GM12878 (cell line): ENCODE measurements around the gene MPEG1. TPM values are rescaled to one million over a fixed set of nuclear protein-coding genes. Genes with fewer than 3 reads are reported as not detected.

Experiments
- ATAC-seq: fragments of 200-7000 bp; cut with Tn5 transposase; 3 replicates; pipeline ENCODE4 v1.9.1; 2020; ENCODE audit warnings: mild to moderate bottlenecking, moderate library complexity
- BruUV-seq: library from RNA; stranded (reverse); fragments of 400-500 nt; replicated peaks from 2 replicates; lab custom pipeline; 2021; lab: Mats Ljungman, UMichigan
- CTCF ChIA-PET: fragments of 300-600 bp; sonication (Branson Sonifier 250); formaldehyde crosslinking; extraction: SDS; loops from one replicate; lab custom pipeline; 2021; ENCODE audit warnings: inconsistent platforms; lab: Yijun Ruan, JAX
- POLR2A ChIA-PET: fragments of 350-600 bp; formaldehyde crosslinking; extraction: SDS; loops from one replicate; lab custom pipeline; 2021; ENCODE audit warnings: inconsistent platforms; lab: Charles Lee
- RAD21 ChIA-PET: fragments of 300-600 bp; sonication (Branson Sonifier 250); formaldehyde crosslinking; loops from one replicate; lab custom pipeline; 2023; ENCODE audit warnings: antibody characterized with exemption; ENCODE audit not compliant: unreplicated experiment; lab: Charles Lee
- SMC1A ChIA-PET: fragments of 300-600 bp; sonication (Branson Sonifier 250); formaldehyde crosslinking; loops from one replicate; lab custom pipeline; 2023; ENCODE audit not compliant: unreplicated experiment, uncharacterized antibody; lab: Charles Lee
- DNase-seq: peaks from one replicate; pipeline ENCODE4 v3.0.0-alpha.2; 2011; ENCODE audit warnings: low read depth, low spot score
- FAIRE-seq: peaks from 3 replicates; lab custom pipeline; 2011; peaks lifted over from hg19 to GRCh38; lab: Jason Lieb, UNC
- H2AFZ ChIP-seq: 2 replicates; pipeline ENCODE4 v1.6.0; 2011; ENCODE audit warnings: low read depth, low read length, control low read depth; ENCODE audit not compliant: control insufficient read depth
- H3K27ac ChIP-seq: 2 replicates; pipeline ENCODE4 v1.5.1; 2011; ENCODE audit warnings: control low read depth; ENCODE audit not compliant: control insufficient read depth, insufficient read depth
- H3K27me3 ChIP-seq, 2 experiments: replicated peaks in 1 of 2; 2 replicates each; pipeline versions ENCODE4 v1.6.0 to v1.6.1; 2011; ENCODE audit warnings: low read length in 1 of 2; ENCODE audit not compliant: control insufficient read depth in 2 of 2, insufficient read depth in 2 of 2
- H3K36me3 ChIP-seq, 2 experiments: 2 replicates each; pipeline ENCODE4 v1.5.1; 2011; ENCODE audit warnings: low read length in 1 of 2; ENCODE audit not compliant: control insufficient read depth in 2 of 2, insufficient read depth in 2 of 2
- H3K4me1 ChIP-seq: 2 replicates; pipeline ENCODE4 v1.6.1; 2011; ENCODE audit warnings: mild to moderate bottlenecking, low read length, moderate library complexity, mixed read lengths; ENCODE audit not compliant: control insufficient read depth, insufficient read depth
- H3K4me2 ChIP-seq: 2 replicates; pipeline ENCODE4 v1.6.0; 2011; ENCODE audit warnings: control low read depth; ENCODE audit not compliant: control insufficient read depth, insufficient read depth
- H3K4me3 ChIP-seq: fragments of 200-600 bp; sonication (generic); 2 replicates; pipeline ENCODE4 v1.5.1; 2016
- H3K79me2 ChIP-seq: 2 replicates; pipeline ENCODE4 v1.6.0; 2011; ENCODE audit warnings: low read length; ENCODE audit not compliant: control insufficient read depth, insufficient read depth
- H3K9ac ChIP-seq: 2 replicates; pipeline ENCODE4 v1.8.0; 2011; ENCODE audit warnings: low read length, control low read depth, mixed read lengths; ENCODE audit not compliant: control insufficient read depth, insufficient read depth
- H3K9me3 ChIP-seq: replicated peaks from 3 replicates; pipeline ENCODE4 v1.5.1; 2011; ENCODE audit warnings: mild to moderate bottlenecking, low read length; ENCODE audit not compliant: control insufficient read depth, insufficient read depth
- H4K20me1 ChIP-seq: 2 replicates; pipeline ENCODE4 v1.6.0; 2011; ENCODE audit not compliant: control insufficient read depth, insufficient read depth
- KDM1A ChIP-seq: fragments of 200-600 bp; sonication (generic); IDR thresholded peaks from 2 replicates; pipeline ENCODE4 v1.6.1; 2016; ENCODE audit warnings: borderline replicate concordance
- NBN ChIP-seq: fragments of 450-650 bp; IDR thresholded peaks from 2 replicates; pipeline ENCODE4 v1.6.1; 2016
- RB1 ChIP-seq: fragments of 450-650 bp; formaldehyde crosslinking; IDR thresholded peaks from 2 replicates; pipeline ENCODE4 v1.6.1; 2017; ENCODE audit warnings: mild to moderate bottlenecking, borderline replicate concordance
- SMC3 ChIP-seq: IDR thresholded peaks from 2 replicates; pipeline ENCODE4 v1.6.1; 2011; ENCODE audit warnings: low read length, improper control_type of control experiment, borderline replicate concordance
- TBL1XR1 ChIP-seq: IDR thresholded peaks from 2 replicates; pipeline ENCODE4 v1.6.1; 2012; ENCODE audit warnings: low read depth, low read length, improper control_type of control experiment
- WGBS: methylation state at CpG from one replicate; pipeline ENCODE4 v1.1.6; 2016; ENCODE audit warnings: low lambda C conversion rate; ENCODE audit not compliant: insufficient replicate concordance, insufficient coverage; ENCODE audit errors: missing lambda C conversion rate; 5-methylcytosine and 5-hydroxymethylcytosine counted together
- in situ Hi-C: fragments of 300-500 bp; cut with MboI; formaldehyde crosslinking; loops from 9 replicates; pipeline ENCODE4 v1.14.3; 2018; ENCODE audit warnings: mixed read lengths
- intact Hi-C: fragments of 100-400 bp; cut with micrococcal nuclease; formaldehyde crosslinking; loops from one replicate; pipeline ENCODE4 v1.14.2; 2022; ENCODE audit not compliant: unreplicated experiment
- polyA plus RNA-seq, 11 experiments: library from polyadenylated mRNA; depleted of rRNA in 4 of 11; unstranded in 6 of 11; stranded (reverse) in 5 of 11; fragments of >200 nt; fragmentation: Nextera tagmentation in 4 of 11; fragmentation: Illumina TruSeq in 1 of 11; extraction: Ambion mirVana in 4 of 11; extraction: Trizol in 1 of 11; gene quantifications; 1 replicate in 1 of 11; 2 replicates in 10 of 11; pipeline versions ENCODE4 v1.2.1 to v1.2.3, GENCODE V29; 2011 to 2016; ENCODE audit warnings: inconsistent platforms in 2 of 11, missing spikeins in 2 of 11, low read depth in 1 of 11
- total RNA-seq, 4 experiments: library from RNA; depleted of rRNA in 3 of 4; stranded (reverse); fragments of >200 nt in 3 of 4; fragmentation: Illumina TruSeq in 1 of 4; extraction: Trizol in 1 of 4; gene quantifications; 2 replicates each; pipeline versions ENCODE4 v1.2.1 to v1.2.3, GENCODE V29; 2013 to 2021
- TF ChIP-seq, protein P1 (sequence below): fragments of 450-650 bp; IDR thresholded peaks from 2 replicates; pipeline ENCODE4 v1.6.1; 2017; ENCODE audit warnings: mild to moderate bottlenecking, moderate library complexity
- TF ChIP-seq, protein P2 (sequence below): fragments of 450-650 bp; IDR thresholded peaks from 2 replicates; pipeline ENCODE4 v1.6.1; 2017; ENCODE audit warnings: mild to moderate bottlenecking, moderate library complexity
- TF ChIP-seq, protein P3 (sequence below): fragments of 450-650 bp; IDR thresholded peaks from 2 replicates; pipeline ENCODE4 v1.6.1; 2017; ENCODE audit warnings: mild to moderate bottlenecking, low read depth, inconsistent platforms; ENCODE audit not compliant: poor library complexity, severe bottlenecking

MPEG1 gene
- total and polyA plus RNA-seq, 10 of the 15 experiments (the other 5 are each of a cell fraction or from before 2014, with no cell fraction given), result 1.3 to 15.6 (median 11.7) TPM; not detected in 1

DNA sequence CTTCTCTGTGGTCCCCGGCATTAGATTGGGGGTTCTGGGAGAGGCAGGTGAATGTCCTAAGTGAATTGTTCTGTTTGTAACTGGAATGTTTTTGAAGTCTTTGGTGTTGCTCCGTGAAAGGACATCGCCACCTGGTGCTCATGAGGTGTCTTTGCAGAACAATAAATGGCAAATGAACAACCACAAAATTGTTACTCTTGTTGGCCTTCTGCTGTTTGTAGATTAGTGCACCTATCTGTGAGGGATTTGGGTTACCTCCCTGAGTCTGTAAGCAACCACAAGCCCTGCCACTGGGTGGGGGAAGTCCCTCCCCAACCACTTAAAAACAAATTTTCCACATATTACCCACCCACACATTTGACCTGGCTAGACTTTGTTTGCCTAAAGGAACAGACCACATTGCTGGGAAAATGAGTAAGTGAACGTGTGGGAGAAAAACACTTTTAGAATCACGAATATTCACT lies 4.7 kb downstream of the MPEG1 start (continued):
- TF ChIP-seq, protein P1, sequence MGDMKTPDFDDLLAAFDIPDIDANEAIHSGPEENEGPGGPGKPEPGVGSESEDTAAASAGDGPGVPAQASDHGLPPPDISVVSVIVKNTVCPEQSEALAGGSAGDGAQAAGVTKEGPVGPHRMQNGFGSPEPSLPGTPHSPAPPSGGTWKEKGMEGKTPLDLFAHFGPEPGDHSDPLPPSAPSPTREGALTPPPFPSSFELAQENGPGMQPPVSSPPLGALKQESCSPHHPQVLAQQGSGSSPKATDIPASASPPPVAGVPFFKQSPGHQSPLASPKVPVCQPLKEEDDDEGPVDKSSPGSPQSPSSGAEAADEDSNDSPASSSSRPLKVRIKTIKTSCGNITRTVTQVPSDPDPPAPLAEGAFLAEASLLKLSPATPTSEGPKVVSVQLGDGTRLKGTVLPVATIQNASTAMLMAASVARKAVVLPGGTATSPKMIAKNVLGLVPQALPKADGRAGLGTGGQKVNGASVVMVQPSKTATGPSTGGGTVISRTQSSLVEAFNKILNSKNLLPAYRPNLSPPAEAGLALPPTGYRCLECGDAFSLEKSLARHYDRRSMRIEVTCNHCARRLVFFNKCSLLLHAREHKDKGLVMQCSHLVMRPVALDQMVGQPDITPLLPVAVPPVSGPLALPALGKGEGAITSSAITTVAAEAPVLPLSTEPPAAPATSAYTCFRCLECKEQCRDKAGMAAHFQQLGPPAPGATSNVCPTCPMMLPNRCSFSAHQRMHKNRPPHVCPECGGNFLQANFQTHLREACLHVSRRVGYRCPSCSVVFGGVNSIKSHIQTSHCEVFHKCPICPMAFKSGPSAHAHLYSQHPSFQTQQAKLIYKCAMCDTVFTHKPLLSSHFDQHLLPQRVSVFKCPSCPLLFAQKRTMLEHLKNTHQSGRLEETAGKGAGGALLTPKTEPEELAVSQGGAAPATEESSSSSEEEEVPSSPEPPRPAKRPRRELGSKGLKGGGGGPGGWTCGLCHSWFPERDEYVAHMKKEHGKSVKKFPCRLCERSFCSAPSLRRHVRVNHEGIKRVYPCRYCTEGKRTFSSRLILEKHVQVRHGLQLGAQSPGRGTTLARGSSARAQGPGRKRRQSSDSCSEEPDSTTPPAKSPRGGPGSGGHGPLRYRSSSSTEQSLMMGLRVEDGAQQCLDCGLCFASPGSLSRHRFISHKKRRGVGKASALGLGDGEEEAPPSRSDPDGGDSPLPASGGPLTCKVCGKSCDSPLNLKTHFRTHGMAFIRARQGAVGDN, result no peak; the same call in 1 of the 2 replicates
- peak; percentile 90 for TF ChIP-seq TBL1XR1
- TF ChIP-seq SMC3, result peak; percentile 81
- no peak for TF ChIP-seq KDM1A
- TF ChIP-seq NBN, result peak; percentile 87
- TF ChIP-seq, all 136 proteins: peak for 55

DNA sequence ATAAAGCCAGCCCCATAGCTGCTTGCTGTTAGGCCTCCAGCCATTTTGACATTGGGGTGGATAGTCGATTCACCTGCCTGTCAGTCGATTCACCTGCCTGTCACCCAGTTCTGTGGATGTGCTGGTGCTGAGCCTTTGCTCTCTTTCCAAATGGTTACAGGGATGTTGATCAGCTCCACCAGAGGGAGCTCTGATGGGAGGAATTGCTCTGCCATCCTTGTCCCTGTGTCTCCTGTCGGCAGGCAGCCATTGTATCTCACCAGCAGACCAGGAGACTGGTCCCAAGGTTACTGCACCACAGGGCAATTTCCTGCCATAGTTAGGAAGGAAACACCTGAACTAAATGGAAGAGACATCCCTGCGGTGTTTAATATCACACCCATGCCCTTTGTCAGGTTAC lies 6.1 kb downstream of the MPEG1 start:
- H3K36me3 ChIP-seq, result peaks cover 12 to 23% of the 10 kb centered on the region in 2 experiments; a peak in 3 of 4 replicates
- peak overlapping the region; percentile 23; the same call in 1 of the 2 replicates for H3K4me2 ChIP-seq
- no peak for ATAC-seq
- POLR2A ChIA-PET, result interaction anchor here (1.7 to 3.7 kb wide), 2 partner anchors 32 to 35 kb away, joined by 7 to 18 read pairs; partner anchors contain the start of gene DTX4
- peaks cover 38% of the 10 kb centered on the region for H3K4me1 ChIP-seq
- no TSS peak for BruUV-seq
- H3K4me3 ChIP-seq, result no peak overlapping the region
- peak overlapping the region; percentile 25; the same call in 1 of the 2 replicates for H3K9ac ChIP-seq
- CTCF ChIA-PET, result interaction anchor here (0.8 to 33.5 kb wide), 20 partner anchors 8 to 225 kb away, joined by 3 to 1180 read pairs (median 5); partner anchors contain the start of gene DTX4
- intact Hi-C loops, result loop anchor here (2.0 to 5.0 kb wide), 2 partner anchors 62 to 351 kb away; no protein-coding TSS in a partner anchor
- H3K27me3 ChIP-seq, result no peaks in the 10 kb centered on the region
- peaks cover 32% of the 10 kb centered on the region for H3K79me2 ChIP-seq
- WGBS, result 57% methylated on average over 4 of the region's 4 CpGs
- FAIRE-seq, result no peak
- no peak overlapping the region for H2AFZ ChIP-seq
- H3K9me3 ChIP-seq, result no peaks in the 10 kb centered on the region
- SMC1A ChIA-PET, result interaction anchor here (1.1 to 3.1 kb wide), 10 partner anchors 8 to 223 kb away, joined by 3 to 30 read pairs (median 8); partner anchors contain the start of gene DTX4
- no peak for DNase-seq
- RAD21 ChIA-PET, result interaction anchor here (0.9 to 10.8 kb wide), 7 partner anchors 9 to 48 kb away, joined by 3 to 183 read pairs (median 3); partner anchors contain the start of gene DTX4
- in situ Hi-C loops, result loop anchor here (5.0 kb wide), 1 partner anchor 34 kb away; the partner anchor contains the start of gene DTX4
- 0 out of 2 replicates have a peak overlapping the region, but pooled peaks have one; percentile 56 for H3K27ac ChIP-seq
- no peaks in the 10 kb centered on the region for H4K20me1 ChIP-seq
- TF ChIP-seq RB1, result no peak
- TF ChIP-seq, protein P2, sequence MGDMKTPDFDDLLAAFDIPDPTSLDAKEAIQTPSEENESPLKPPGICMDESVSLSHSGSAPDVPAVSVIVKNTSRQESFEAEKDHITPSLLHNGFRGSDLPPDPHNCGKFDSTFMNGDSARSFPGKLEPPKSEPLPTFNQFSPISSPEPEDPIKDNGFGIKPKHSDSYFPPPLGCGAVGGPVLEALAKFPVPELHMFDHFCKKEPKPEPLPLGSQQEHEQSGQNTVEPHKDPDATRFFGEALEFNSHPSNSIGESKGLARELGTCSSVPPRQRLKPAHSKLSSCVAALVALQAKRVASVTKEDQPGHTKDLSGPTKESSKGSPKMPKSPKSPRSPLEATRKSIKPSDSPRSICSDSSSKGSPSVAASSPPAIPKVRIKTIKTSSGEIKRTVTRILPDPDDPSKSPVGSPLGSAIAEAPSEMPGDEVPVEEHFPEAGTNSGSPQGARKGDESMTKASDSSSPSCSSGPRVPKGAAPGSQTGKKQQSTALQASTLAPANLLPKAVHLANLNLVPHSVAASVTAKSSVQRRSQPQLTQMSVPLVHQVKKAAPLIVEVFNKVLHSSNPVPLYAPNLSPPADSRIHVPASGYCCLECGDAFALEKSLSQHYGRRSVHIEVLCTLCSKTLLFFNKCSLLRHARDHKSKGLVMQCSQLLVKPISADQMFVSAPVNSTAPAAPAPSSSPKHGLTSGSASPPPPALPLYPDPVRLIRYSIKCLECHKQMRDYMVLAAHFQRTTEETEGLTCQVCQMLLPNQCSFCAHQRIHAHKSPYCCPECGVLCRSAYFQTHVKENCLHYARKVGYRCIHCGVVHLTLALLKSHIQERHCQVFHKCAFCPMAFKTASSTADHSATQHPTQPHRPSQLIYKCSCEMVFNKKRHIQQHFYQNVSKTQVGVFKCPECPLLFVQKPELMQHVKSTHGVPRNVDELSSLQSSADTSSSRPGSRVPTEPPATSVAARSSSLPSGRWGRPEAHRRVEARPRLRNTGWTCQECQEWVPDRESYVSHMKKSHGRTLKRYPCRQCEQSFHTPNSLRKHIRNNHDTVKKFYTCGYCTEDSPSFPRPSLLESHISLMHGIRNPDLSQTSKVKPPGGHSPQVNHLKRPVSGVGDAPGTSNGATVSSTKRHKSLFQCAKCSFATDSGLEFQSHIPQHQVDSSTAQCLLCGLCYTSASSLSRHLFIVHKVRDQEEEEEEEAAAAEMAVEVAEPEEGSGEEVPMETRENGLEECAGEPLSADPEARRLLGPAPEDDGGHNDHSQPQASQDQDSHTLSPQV, result no peak
- TF ChIP-seq, protein P3, sequence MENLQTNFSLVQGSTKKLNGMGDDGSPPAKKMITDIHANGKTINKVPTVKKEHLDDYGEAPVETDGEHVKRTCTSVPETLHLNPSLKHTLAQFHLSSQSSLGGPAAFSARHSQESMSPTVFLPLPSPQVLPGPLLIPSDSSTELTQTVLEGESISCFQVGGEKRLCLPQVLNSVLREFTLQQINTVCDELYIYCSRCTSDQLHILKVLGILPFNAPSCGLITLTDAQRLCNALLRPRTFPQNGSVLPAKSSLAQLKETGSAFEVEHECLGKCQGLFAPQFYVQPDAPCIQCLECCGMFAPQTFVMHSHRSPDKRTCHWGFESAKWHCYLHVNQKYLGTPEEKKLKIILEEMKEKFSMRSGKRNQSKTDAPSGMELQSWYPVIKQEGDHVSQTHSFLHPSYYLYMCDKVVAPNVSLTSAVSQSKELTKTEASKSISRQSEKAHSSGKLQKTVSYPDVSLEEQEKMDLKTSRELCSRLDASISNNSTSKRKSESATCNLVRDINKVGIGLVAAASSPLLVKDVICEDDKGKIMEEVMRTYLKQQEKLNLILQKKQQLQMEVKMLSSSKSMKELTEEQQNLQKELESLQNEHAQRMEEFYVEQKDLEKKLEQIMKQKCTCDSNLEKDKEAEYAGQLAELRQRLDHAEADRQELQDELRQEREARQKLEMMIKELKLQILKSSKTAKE, result no peak
- TF ChIP-seq TBL1XR1, result no peak
